MM.1S (cell line): Measurements from ENCODE around the gene BICRAL.

ENCODE experiments used
- DNase-seq: peaks from one replicate; pipeline ENCODE4 v3.0.0-alpha.2; 2015
- H2AFZ ChIP-seq: fragments of 300-600 bp; sonication (generic); 2 replicates; pipeline ENCODE4 v1.6.0; 2016; ENCODE audit warnings: antibody characterized with exemption, low read length
- H3F3A ChIP-seq: fragments of 300-600 bp; sonication (generic); 2 replicates; pipeline ENCODE4 v1.6.1; 2016; ENCODE audit warnings: mild to moderate bottlenecking, antibody characterized with exemption, low read length, moderate library complexity, mixed read lengths; ENCODE audit not compliant: insufficient read depth
- H3K27ac ChIP-seq: fragments of 300-600 bp; sonication (generic); 2 replicates; pipeline ENCODE4 v1.5.1; 2016; ENCODE audit warnings: mild to moderate bottlenecking, low read length
- H3K27me3 ChIP-seq: fragments of 300-600 bp; sonication (generic); replicated peaks from 2 replicates; pipeline ENCODE4 v1.6.0; 2016; ENCODE audit warnings: low read length; ENCODE audit not compliant: insufficient read depth
- H3K36me3 ChIP-seq: fragments of 300-600 bp; sonication (generic); replicated peaks from 2 replicates; pipeline ENCODE4 v1.6.1; 2016; ENCODE audit warnings: mild to moderate bottlenecking, low read length, mixed read lengths; ENCODE audit not compliant: insufficient read depth
- H3K4me1 ChIP-seq: fragments of 300-600 bp; sonication (generic); 2 replicates; pipeline ENCODE4 v1.6.1; 2016; ENCODE audit warnings: low read length, mixed read lengths
- H3K4me2 ChIP-seq: fragments of 300-600 bp; sonication (generic); 2 replicates; pipeline ENCODE4 v1.6.0; 2016; ENCODE audit warnings: low read depth, low read length
- H3K4me3 ChIP-seq: fragments of 300-600 bp; sonication (generic); 2 replicates; pipeline ENCODE4 v1.5.1; 2016; ENCODE audit warnings: low read length, mixed read lengths
- H3K79me2 ChIP-seq: fragments of 300-600 bp; sonication (generic); 2 replicates; pipeline ENCODE4 v1.6.1; 2016; ENCODE audit warnings: mixed run types, low read length, mixed read lengths
- H3K9ac ChIP-seq: fragments of 300-600 bp; sonication (generic); 2 replicates; pipeline ENCODE4 v1.6.1; 2016; ENCODE audit warnings: low read length, mixed read lengths
- H3K9me2 ChIP-seq: fragments of 300-600 bp; sonication (generic); replicated peaks from 2 replicates; pipeline ENCODE4 v1.6.1; 2016; ENCODE audit warnings: mild to moderate bottlenecking, low read length, mixed read lengths; ENCODE audit not compliant: insufficient read depth
- H3K9me3 ChIP-seq: fragments of 300-600 bp; sonication (generic); replicated peaks from 2 replicates; pipeline ENCODE4 v1.6.1; 2016; ENCODE audit warnings: mild to moderate bottlenecking, low read length, mixed read lengths; ENCODE audit not compliant: insufficient read depth
- H4K20me1 ChIP-seq: fragments of 300-600 bp; sonication (generic); 2 replicates; pipeline ENCODE4 v1.6.1; 2016; ENCODE audit warnings: mild to moderate bottlenecking, low read length, moderate library complexity, mixed read lengths; ENCODE audit not compliant: insufficient read depth
- EZH2 ChIP-seq: fragments of 300-600 bp; sonication (generic); optimal IDR thresholded peaks from 2 replicates; pipeline ENCODE3; 2017; ENCODE audit warnings: low read depth, mild to moderate bottlenecking, antibody characterized with exemption, low read length, mixed read lengths
- EZH2phosphoT487 ChIP-seq: fragments of 300-600 bp; sonication (generic); IDR thresholded peaks from 2 replicates; pipeline ENCODE4 v1.6.1; 2018; ENCODE audit warnings: antibody characterized with exemption, low read length
- TF ChIP-seq, protein P1 (sequence below): fragments of 300-600 bp; sonication (generic); IDR thresholded peaks from 2 replicates; pipeline ENCODE4 v1.5.1; 2016; ENCODE audit warnings: antibody characterized with exemption, low read length, mixed read lengths

BICRAL gene

GRCh38 chr6:42756722-42757121 lies 25.1 kb upstream of the BICRAL start:
- TF ChIP-seq EZH2phosphoT487 = no peak
- H3K27ac ChIP-seq = no peak overlapping the region
- no peaks in the 10 kb centered on the region for H3K4me1 ChIP-seq
- no peak overlapping the region for H3K4me2 ChIP-seq
- no peaks in the 10 kb centered on the region for H3K36me3 ChIP-seq
- no peaks in the 10 kb centered on the region for H3K27me3 ChIP-seq
- no peak overlapping the region for H3K4me3 ChIP-seq
- DNase-seq = no peak
- H3F3A ChIP-seq = no peaks in the 10 kb centered on the region
- H3K9me2 ChIP-seq = no peaks in the 10 kb centered on the region
- H3K9ac ChIP-seq = no peak overlapping the region
- no peaks in the 10 kb centered on the region for H4K20me1 ChIP-seq
- H3K9me3 ChIP-seq = no peaks in the 10 kb centered on the region
- no peaks in the 10 kb centered on the region for H3K79me2 ChIP-seq
- no peak overlapping the region for H2AFZ ChIP-seq

DNA sequence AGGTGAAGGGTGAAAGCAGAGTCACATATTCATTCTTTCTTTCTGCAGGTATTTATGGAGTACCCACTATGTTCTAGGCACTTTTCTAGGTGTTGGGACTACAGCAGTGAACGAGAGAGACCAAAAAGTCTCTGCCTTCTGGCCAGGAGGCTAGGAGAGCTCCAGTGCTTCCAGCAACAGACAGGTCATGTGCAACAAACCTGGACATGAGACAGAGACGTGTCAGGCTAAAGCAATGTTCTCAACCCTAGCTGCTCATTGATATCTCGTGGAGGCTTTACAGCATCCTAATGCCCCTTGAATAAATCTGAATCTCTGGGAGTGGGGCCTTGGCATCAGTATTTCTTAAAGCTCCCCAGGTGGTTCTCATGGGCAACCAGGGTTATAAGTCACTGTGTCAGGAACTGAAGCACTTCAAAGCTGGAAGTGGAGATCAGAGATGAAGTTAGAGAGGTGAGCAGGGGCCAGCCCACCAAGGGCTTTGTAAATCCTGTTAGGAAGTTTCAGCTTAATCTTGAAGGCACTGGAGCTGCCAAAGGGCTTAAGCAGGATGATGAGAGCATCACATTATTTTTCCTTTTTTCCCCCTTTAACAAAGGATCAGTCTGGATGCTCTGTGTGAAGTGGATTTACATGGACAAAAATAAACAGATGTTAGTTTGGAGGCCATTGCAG lies 23.0 kb upstream of the BICRAL start:
- Histone ChIP-seq H2AFZ (no peak overlapping the region), H4K20me1 (no peaks in the 10 kb centered on the region), H3K36me3 (no peaks in the 10 kb centered on the region), H3K9ac (no peak overlapping the region), H3K9me3 (no peaks in the 10 kb centered on the region), H3F3A (no peaks in the 10 kb centered on the region), H3K4me3 (no peak overlapping the region), H3K4me1 (no peaks in the 10 kb centered on the region), H3K79me2 (no peaks in the 10 kb centered on the region), H3K27me3 (no peaks in the 10 kb centered on the region), H3K4me2 (no peak overlapping the region), H3K9me2 (no peaks in the 10 kb centered on the region), H3K27ac (no peak overlapping the region)
- TF ChIP-seq EZH2 (no peak), EZH2phosphoT487 (no peak)
- TF ChIP-seq, protein P1, sequence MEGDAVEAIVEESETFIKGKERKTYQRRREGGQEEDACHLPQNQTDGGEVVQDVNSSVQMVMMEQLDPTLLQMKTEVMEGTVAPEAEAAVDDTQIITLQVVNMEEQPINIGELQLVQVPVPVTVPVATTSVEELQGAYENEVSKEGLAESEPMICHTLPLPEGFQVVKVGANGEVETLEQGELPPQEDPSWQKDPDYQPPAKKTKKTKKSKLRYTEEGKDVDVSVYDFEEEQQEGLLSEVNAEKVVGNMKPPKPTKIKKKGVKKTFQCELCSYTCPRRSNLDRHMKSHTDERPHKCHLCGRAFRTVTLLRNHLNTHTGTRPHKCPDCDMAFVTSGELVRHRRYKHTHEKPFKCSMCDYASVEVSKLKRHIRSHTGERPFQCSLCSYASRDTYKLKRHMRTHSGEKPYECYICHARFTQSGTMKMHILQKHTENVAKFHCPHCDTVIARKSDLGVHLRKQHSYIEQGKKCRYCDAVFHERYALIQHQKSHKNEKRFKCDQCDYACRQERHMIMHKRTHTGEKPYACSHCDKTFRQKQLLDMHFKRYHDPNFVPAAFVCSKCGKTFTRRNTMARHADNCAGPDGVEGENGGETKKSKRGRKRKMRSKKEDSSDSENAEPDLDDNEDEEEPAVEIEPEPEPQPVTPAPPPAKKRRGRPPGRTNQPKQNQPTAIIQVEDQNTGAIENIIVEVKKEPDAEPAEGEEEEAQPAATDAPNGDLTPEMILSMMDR = no peak
- DNase-seq = no peak

DNA sequence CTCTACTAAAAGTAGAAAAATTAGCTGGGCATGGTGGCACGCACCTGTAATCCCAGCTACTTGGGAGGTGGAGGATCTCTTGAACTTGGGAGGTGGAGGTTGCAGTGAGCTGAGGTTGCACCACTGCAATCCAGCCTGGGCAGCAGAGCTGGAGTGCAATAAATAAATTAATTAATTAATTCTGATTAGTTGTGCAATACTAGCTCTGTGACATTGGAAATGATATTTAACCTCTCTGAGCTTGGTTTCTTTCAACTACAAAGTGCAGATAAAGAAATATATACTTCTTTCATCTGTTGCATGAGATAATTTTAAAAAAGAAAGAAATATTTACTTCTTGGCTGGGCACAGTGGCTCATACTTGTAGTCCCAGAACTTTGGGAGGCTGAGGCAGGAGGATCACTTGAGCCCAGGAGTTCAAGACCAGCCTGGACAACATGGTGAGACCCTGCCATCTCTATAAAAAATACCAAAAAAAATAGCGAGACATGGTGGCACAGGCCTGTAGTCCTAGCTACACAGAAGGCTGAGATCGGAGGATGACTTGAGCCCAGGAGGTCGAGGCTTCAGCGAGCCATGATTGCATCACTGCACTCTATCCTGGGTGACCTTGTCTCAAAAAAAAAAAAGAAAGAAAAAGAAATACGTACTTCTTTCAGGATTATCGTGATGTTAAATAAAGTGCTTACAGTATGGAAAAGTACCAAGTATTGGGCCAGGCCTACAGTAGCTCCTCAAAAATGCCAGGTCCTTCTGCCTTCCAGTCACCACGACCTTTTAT lies 20.4 kb upstream of the BICRAL start:
- no peaks in the 10 kb centered on the region for H4K20me1 ChIP-seq
- H3K9me3 ChIP-seq = no peaks in the 10 kb centered on the region
- H3F3A ChIP-seq = no peaks in the 10 kb centered on the region
- no peak for DNase-seq
- no peak overlapping the region for H3K9ac ChIP-seq
- no peaks in the 10 kb centered on the region for H3K36me3 ChIP-seq
- no peaks in the 10 kb centered on the region for H3K27me3 ChIP-seq
- no peak overlapping the region for H3K27ac ChIP-seq
- no peak overlapping the region for H2AFZ ChIP-seq
- TF ChIP-seq, protein P1 = no peak
- H3K4me1 ChIP-seq = no peaks in the 10 kb centered on the region
- no peak overlapping the region for H3K4me2 ChIP-seq
- no peaks in the 10 kb centered on the region for H3K79me2 ChIP-seq
- no peaks in the 10 kb centered on the region for H3K9me2 ChIP-seq
- H3K4me3 ChIP-seq = no peak overlapping the region

- Histone ChIP-seq H3K9me3 (no peaks in the 10 kb centered on the region), H4K20me1 (no peaks in the 10 kb centered on the region), H3K4me2 (no peak overlapping the region), H3F3A (no peaks in the 10 kb centered on the region), H3K9me2 (no peaks in the 10 kb centered on the region), H3K27ac (no peak overlapping the region), H3K36me3 (no peaks in the 10 kb centered on the region), H3K4me1 (no peaks in the 10 kb centered on the region), H3K4me3 (no peak overlapping the region), H2AFZ (no peak overlapping the region), H3K79me2 (no peaks in the 10 kb centered on the region), H3K27me3 (no peaks in the 10 kb centered on the region), H3K9ac (no peak overlapping the region)
- TF ChIP-seq, protein P1 = no peak
- TF ChIP-seq EZH2 (no peak), EZH2phosphoT487 (no peak)
- DNase-seq = no peak
Measured at GRCh38 chr6:42762426-42762859, 19.4 kb upstream of the BICRAL start.
